ENCODE results near the gene SLC35F1.

DNA sequence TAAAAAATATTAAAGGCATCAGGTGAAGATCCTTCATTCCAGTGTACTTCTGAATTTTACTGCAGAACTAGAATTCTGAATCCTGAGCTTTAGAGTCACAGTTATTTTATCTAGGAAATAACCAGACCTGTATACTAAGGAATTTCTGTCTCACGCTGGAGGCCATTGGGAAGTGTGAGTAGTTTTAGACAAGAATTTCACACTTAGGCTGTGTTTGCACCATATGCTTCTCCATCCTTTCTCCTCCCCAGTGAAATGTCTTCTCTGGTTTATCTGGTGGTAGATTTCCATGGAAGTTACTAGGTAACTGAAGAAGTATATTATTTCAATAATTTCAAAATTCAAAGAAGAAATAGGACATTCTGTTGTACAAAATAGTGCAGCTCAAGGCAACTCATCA, 83.1 kb downstream of the SLC35F1 start:
- TF ChIP-seq, protein P1, sequence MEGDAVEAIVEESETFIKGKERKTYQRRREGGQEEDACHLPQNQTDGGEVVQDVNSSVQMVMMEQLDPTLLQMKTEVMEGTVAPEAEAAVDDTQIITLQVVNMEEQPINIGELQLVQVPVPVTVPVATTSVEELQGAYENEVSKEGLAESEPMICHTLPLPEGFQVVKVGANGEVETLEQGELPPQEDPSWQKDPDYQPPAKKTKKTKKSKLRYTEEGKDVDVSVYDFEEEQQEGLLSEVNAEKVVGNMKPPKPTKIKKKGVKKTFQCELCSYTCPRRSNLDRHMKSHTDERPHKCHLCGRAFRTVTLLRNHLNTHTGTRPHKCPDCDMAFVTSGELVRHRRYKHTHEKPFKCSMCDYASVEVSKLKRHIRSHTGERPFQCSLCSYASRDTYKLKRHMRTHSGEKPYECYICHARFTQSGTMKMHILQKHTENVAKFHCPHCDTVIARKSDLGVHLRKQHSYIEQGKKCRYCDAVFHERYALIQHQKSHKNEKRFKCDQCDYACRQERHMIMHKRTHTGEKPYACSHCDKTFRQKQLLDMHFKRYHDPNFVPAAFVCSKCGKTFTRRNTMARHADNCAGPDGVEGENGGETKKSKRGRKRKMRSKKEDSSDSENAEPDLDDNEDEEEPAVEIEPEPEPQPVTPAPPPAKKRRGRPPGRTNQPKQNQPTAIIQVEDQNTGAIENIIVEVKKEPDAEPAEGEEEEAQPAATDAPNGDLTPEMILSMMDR (IDR thresholded peaks at IDR 0.05; ENCODE audit: borderline replicate concordance, extremely low read depth, low read length, poor library complexity, severe bottlenecking), result no peak
- TF ChIP-seq EZH2 (IDR thresholded peaks at IDR 0.05; ENCODE audit: borderline replicate concordance, low read depth, low read length, severe bottlenecking), result no peak
